IMR-90 (cell line): ENCODE measurements around the gene CDK1. TPM values are rescaled to one million over a fixed set of nuclear protein-coding genes. Genes with fewer than 3 reads are reported as not detected.
"Not testable (repeated sequence)": the region's sequence is repeated elsewhere in the genome, so short reads cannot be mapped to it uniquely, and the experiment has no call there.

Source experiments
- ATAC-seq: fragments of 200-7000 bp; cut with Tn5 transposase; 2 replicates; pipeline ENCODE4 v1.9.1; 2020; ENCODE audit warnings: low read depth, mild to moderate bottlenecking, moderate library complexity
- BruUV-seq: library from RNA; stranded (reverse); fragments of 400-500 nt; replicated peaks from 2 replicates; lab custom pipeline; 2021; lab: Mats Ljungman, UMichigan
- CTCF ChIA-PET: fragments of 300-600 bp; formaldehyde crosslinking; extraction: SDS; loops from one replicate; lab custom pipeline; 2021; ENCODE audit warnings: antibody characterized with exemption; lab: Yijun Ruan, JAX
- POLR2A ChIA-PET: fragments of 300-600 bp; sonication (Branson Sonifier 250); formaldehyde crosslinking; loops from one replicate; lab custom pipeline; 2022; ENCODE audit warnings: antibody characterized with exemption; ENCODE audit not compliant: unreplicated experiment; lab: Charles Lee
- DNase-seq: peaks from one replicate; pipeline ENCODE4 v3.0.0; 2013
- H2AFZ ChIP-seq: replicated peaks from 2 replicates; pipeline ENCODE3; 2013; ENCODE audit warnings: low read length, mild to moderate bottlenecking; ENCODE audit not compliant: poor library complexity
- H2AK5ac ChIP-seq: 2 replicates; pipeline ENCODE4 v1.6.1; 2013; ENCODE audit warnings: low read depth, low read length, inconsistent platforms
- H2AK9ac ChIP-seq: replicated peaks from 2 replicates; pipeline ENCODE3; 2013; ENCODE audit warnings: mild to moderate bottlenecking, low read depth, low read length, moderate library complexity; ENCODE audit not compliant: poor library complexity
- H2BK120ac ChIP-seq: 2 replicates; pipeline ENCODE4 v1.6.1; 2013; ENCODE audit warnings: low read depth, low read length, inconsistent platforms
- H2BK15ac ChIP-seq: 3 replicates; pipeline ENCODE4 v1.6.1; 2013; ENCODE audit warnings: low read depth, low read length, inconsistent platforms
- H2BK20ac ChIP-seq: 2 replicates; pipeline ENCODE4 v1.6.1; 2013; ENCODE audit warnings: low read depth, mild to moderate bottlenecking, inconsistent platforms, low read length, moderate library complexity
- H2BK5ac ChIP-seq: 2 replicates; pipeline ENCODE4 v1.6.1; 2013; ENCODE audit warnings: mild to moderate bottlenecking, low read depth, low read length, inconsistent platforms; ENCODE audit not compliant: poor library complexity, severe bottlenecking
- H3K14ac ChIP-seq: replicated peaks from 2 replicates; pipeline ENCODE4 v1.6.1; 2013; ENCODE audit warnings: low read depth, low read length, inconsistent platforms
- H3K18ac ChIP-seq: 2 replicates; pipeline ENCODE4 v1.6.1; 2013; ENCODE audit warnings: low read depth, low read length, control low read depth
- H3K23ac ChIP-seq: 2 replicates; pipeline ENCODE4 v1.6.1; 2013; ENCODE audit warnings: low read depth, low read length, inconsistent platforms
- H3K27ac ChIP-seq: 2 replicates; pipeline ENCODE4 v1.5.1; 2013; ENCODE audit warnings: mild to moderate bottlenecking, control low read depth, low read length; ENCODE audit not compliant: insufficient read depth
- H3K27me3 ChIP-seq: 2 replicates; pipeline ENCODE4 v1.6.1; 2013; ENCODE audit warnings: low read length; ENCODE audit not compliant: control insufficient read depth, insufficient read depth
- H3K36me3 ChIP-seq: 2 replicates; pipeline ENCODE4 v1.6.1; 2013; ENCODE audit warnings: low read length, mixed read lengths; ENCODE audit not compliant: control insufficient read depth, insufficient read depth
- H3K4ac ChIP-seq: 2 replicates; pipeline ENCODE4 v1.6.1; 2013; ENCODE audit warnings: low read depth, low read length, inconsistent platforms
- H3K4me1 ChIP-seq: 2 replicates; pipeline ENCODE4 v1.6.1; 2013; ENCODE audit warnings: low read length, mixed read lengths; ENCODE audit not compliant: control insufficient read depth, insufficient read depth
- H3K4me2 ChIP-seq: 2 replicates; pipeline ENCODE4 v1.6.1; 2013; ENCODE audit warnings: low read depth, mild to moderate bottlenecking, control low read depth, low read length, moderate library complexity
- H3K4me3 ChIP-seq: 2 replicates; pipeline ENCODE4 v1.5.1; 2013; ENCODE audit warnings: low read depth, mild to moderate bottlenecking, control low read depth, low read length, moderate library complexity; ENCODE audit not compliant: insufficient read depth
- H3K56ac ChIP-seq: 2 replicates; pipeline ENCODE4 v1.6.1; 2013; ENCODE audit warnings: low read length, inconsistent platforms; ENCODE audit not compliant: insufficient read depth; ENCODE audit errors: extremely low read depth
- H3K79me1 ChIP-seq, 2 experiments: 2 replicates each; pipeline ENCODE4 v1.6.1; 2013; ENCODE audit warnings: low read length in 2 of 2, inconsistent platforms in 1 of 2, low read depth in 1 of 2
- H3K9ac ChIP-seq: 2 replicates; pipeline ENCODE4 v1.6.1; 2013; ENCODE audit warnings: low read depth, low read length, control low read depth
- H3K9me1 ChIP-seq: 2 replicates; pipeline ENCODE4 v1.6.1; 2013; ENCODE audit warnings: low read length, inconsistent platforms; ENCODE audit not compliant: insufficient read depth
- H3K9me3 ChIP-seq: 2 replicates; pipeline ENCODE4 v1.6.1; 2013; ENCODE audit warnings: low read length; ENCODE audit not compliant: control insufficient read depth, insufficient read depth
- H4K20me1 ChIP-seq: 2 replicates; pipeline ENCODE4 v1.6.1; 2013; ENCODE audit warnings: low read length, inconsistent platforms; ENCODE audit not compliant: insufficient read depth
- H4K5ac ChIP-seq: 2 replicates; pipeline ENCODE4 v1.6.1; 2013; ENCODE audit warnings: mild to moderate bottlenecking, low read depth, low read length, control low read depth
- H4K8ac ChIP-seq, 2 experiments: 2 replicates each; pipeline ENCODE4 v1.6.1; 2013; ENCODE audit warnings: low read depth in 2 of 2, low read length in 2 of 2, control low read depth in 1 of 2, inconsistent platforms in 1 of 2
- H4K91ac ChIP-seq: 2 replicates; pipeline ENCODE4 v1.6.1; 2013; ENCODE audit warnings: low read depth, low read length, inconsistent platforms; ENCODE audit not compliant: insufficient read depth
- WGBS, 2 experiments: methylation state at CpG; one replicate each; pipeline versions ENCODE4 v1.1.5 to v1.1.7; 2013; ENCODE audit warnings: missing lambda C conversion rate in 2 of 2; ENCODE audit not compliant: insufficient read length in 1 of 2; ENCODE audit errors: extremely low coverage in 2 of 2; 5-methylcytosine and 5-hydroxymethylcytosine counted together
- dilution Hi-C: fragments of 300-500 bp; cut with HindIII; formaldehyde crosslinking; loops from one replicate; pipeline ENCODE4 v1.14.3; 2018; ENCODE audit warnings: low sequenced_read_pairs; ENCODE audit not compliant: unreplicated experiment
- in situ Hi-C: fragments of 300-500 bp; cut with MboI; formaldehyde crosslinking; loops from 3 replicates; pipeline ENCODE4 v1.14.3; 2019; ENCODE audit warnings: low sequenced_read_pairs, inconsistent platforms, mixed read lengths
- intact Hi-C: fragments of 100-400 bp; cut with micrococcal nuclease; formaldehyde crosslinking; loops from 2 replicates; pipeline ENCODE4 v1.10.0; 2022
- polyA plus RNA-seq, 3 experiments: library from polyadenylated mRNA; depleted of rRNA; stranded (reverse); fragments of >200 nt; gene quantifications; 2 replicates each; pipeline ENCODE4 v1.2.3, GENCODE V29; 2012; ENCODE audit warnings: low replicate concordance in 1 of 3
- total RNA-seq: library from RNA; depleted of rRNA; stranded (reverse); fragments of >200 nt; gene quantifications from 2 replicates; pipeline ENCODE4 v1.2.3, GENCODE V29; 2012

The CDK1 gene
- total and polyA plus RNA-seq, 2 of the 4 experiments (the other 2 are of a cell fraction) = 21.9 to 28.1 TPM

GRCh38 chr10:60841227-60841626 lies 62.9 kb downstream of the CDK1 start:
- H2BK5ac ChIP-seq, POLR2A ChIA-PET, H3K79me1 ChIP-seq, DNase-seq, dilution Hi-C loops, H2AK9ac ChIP-seq, H3K4me2 ChIP-seq, H3K4ac ChIP-seq, H4K8ac ChIP-seq, H4K20me1 ChIP-seq, H2BK15ac ChIP-seq, H3K27ac ChIP-seq, H3K9ac ChIP-seq, H3K4me3 ChIP-seq, H3K23ac ChIP-seq, ATAC-seq, H3K27me3 ChIP-seq, H2AK5ac ChIP-seq, intact Hi-C loops, H3K56ac ChIP-seq, H2BK20ac ChIP-seq, H4K5ac ChIP-seq, H2AFZ ChIP-seq, H3K9me3 ChIP-seq, H3K36me3 ChIP-seq, H3K9me1 ChIP-seq, H3K14ac ChIP-seq, H4K91ac ChIP-seq, H3K4me1 ChIP-seq, in situ Hi-C loops, H2BK120ac ChIP-seq, H3K18ac ChIP-seq, BruUV-seq: not testable (repeated sequence)
- WGBS, 2 experiments = no CpG with 5 or more reads among the region's 10 CpGs
- CTCF ChIA-PET = interaction anchor here (0.6 kb wide), 1 partner anchor 44 kb away, joined by 3 read pairs; no protein-coding TSS in a partner anchor
